ENCODE data around the gene CAND2.

DNA sequence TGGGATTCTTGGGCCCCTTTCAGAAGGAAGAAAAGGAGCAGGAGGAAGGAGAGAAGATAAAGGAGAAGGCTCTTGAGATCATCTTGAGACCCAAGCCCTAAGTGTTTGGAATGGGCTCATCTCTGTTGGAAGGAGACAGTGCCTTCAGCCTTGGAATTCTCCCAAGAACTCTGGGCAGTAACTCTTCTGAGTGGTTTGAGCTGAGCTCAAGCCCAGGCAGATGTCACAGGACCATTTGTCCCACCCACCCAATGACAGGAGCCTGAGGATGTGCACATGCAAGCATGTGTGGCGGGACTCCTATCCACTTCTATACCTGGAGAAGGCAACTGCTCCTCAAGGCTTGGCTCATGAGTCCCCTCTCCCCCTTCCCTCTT lies 22.8 kb upstream of the CAND2 start:
- no peak for TF ChIP-seq TAF1 (IDR thresholded peaks at IDR 0.05; ENCODE audit: low read depth, low read length)
- TF ChIP-seq POLR2AphosphoS5 (IDR thresholded peaks at IDR 0.05; ENCODE audit: low read depth, low read length): no peak
- TF ChIP-seq POLR2A (IDR thresholded peaks at IDR 0.05; ENCODE audit: low read depth, low read length): no peak
- TF ChIP-seq SPI1 (IDR thresholded peaks at IDR 0.05; ENCODE audit: low read depth, low read length): no peak
- TF ChIP-seq POU2F2 (IDR thresholded peaks at IDR 0.05; ENCODE audit: low read depth, low read length): no peak
- no peak for TF ChIP-seq PAX5 (IDR thresholded peaks at IDR 0.05; ENCODE audit: insufficient read depth, low read length, severe bottlenecking)
